Fibroblast of skin of left quadriceps (primary cell): ENCODE data around the gene S100A10.

Experiments used
- DNase-seq, 2 experiments: peaks; one replicate each; pipeline ENCODE4 v3.0.0-alpha.2; 2013; ENCODE audit warnings: low read depth in 2 of 2

S100A10 gene

GRCh38 chr1:151988405-151988923 is 5.2 kb downstream of the S100A10 start:
- peak; percentile 89 for DNase-seq

GRCh38 chr1:151986501-151987190 is 7.0 kb downstream of the S100A10 start:
- DNase-seq = no peak

- no peak for DNase-seq
Measured at GRCh38 chr1:151985768-151986167, 7.9 kb downstream of the S100A10 start.

- no peak for DNase-seq
Measured at GRCh38 chr1:151985270-151985669, 8.4 kb downstream of the S100A10 start.

GRCh38 chr1:151984313-151984956 is 9.2 kb downstream of the S100A10 start:
- no peak for DNase-seq

- no peak for DNase-seq
Measured at GRCh38 chr1:151982300-151983005, 11.2 kb downstream of the S100A10 start.

- DNase-seq = no peak
Measured at GRCh38 chr1:151981178-151981525, 12.5 kb downstream of the S100A10 start.

GRCh38 chr1:151980287-151981177 is 13.1 kb downstream of the S100A10 start:
- DNase-seq = peak; percentile 88 to 90

- no peak for DNase-seq
Measured at GRCh38 chr1:151978922-151979321, 14.7 kb downstream of the S100A10 start.

GRCh38 chr1:151977662-151978230 is 15.9 kb downstream of the S100A10 start:
- no peak for DNase-seq

- no peak for DNase-seq
Measured at GRCh38 chr1:151976858-151977257, 16.8 kb downstream of the S100A10 start.

- no peak for DNase-seq
Measured at GRCh38 chr1:151976015-151976343, 17.7 kb downstream of the S100A10 start.

- DNase-seq = no peak
Measured at GRCh38 chr1:151975311-151976014, 18.2 kb downstream of the S100A10 start.

- DNase-seq = peak; percentile 70 to 77
Measured at GRCh38 chr1:151972542-151973248, 21.0 kb downstream of the S100A10 start.

- no peak for DNase-seq
Measured at GRCh38 chr1:151970626-151971025, 23.0 kb downstream of the S100A10 start.

GRCh38 chr1:151970128-151970527 is 23.5 kb downstream of the S100A10 start:
- no peak for DNase-seq

- DNase-seq = no peak
Measured at GRCh38 chr1:151968791-151969399, 24.8 kb downstream of the S100A10 start.

GRCh38 chr1:151968058-151968457 is 25.6 kb downstream of the S100A10 start:
- DNase-seq = no peak

- DNase-seq = no peak
Measured at GRCh38 chr1:151967091-151967490, 26.6 kb downstream of the S100A10 start.

GRCh38 chr1:151966061-151966460 is 27.6 kb downstream of the S100A10 start:
- no peak for DNase-seq
